CD4-positive, alpha-beta memory T cell (primary cell): Measurements from ENCODE around the gene PCIF1. TPM values are rescaled to one million over a fixed set of nuclear protein-coding genes. Genes with fewer than 3 reads are reported as not detected.

Source experiments
- CTCF ChIA-PET: fragments of 350-600 bp; sonication (Branson Sonifier 250); formaldehyde crosslinking; loops from one replicate; lab custom pipeline; 2021; ENCODE audit warnings: inconsistent platforms; ENCODE audit not compliant: partially characterized antibody; lab: Charles Lee
- POLR2A ChIA-PET: fragments of 350-600 bp; sonication (Branson Sonifier 250); formaldehyde crosslinking; loops from one replicate; lab custom pipeline; 2021; ENCODE audit not compliant: partially characterized antibody; lab: Charles Lee
- DNase-seq, 5 donors: peaks; one replicate each; pipeline versions ENCODE4 v3.0.0 to v3.0.0-alpha.2; 2020 to 2022; ENCODE audit warnings: mixed read lengths in 1 of 5
- H3K27ac ChIP-seq: one replicate; pipeline ENCODE4 v1.7.0; 2013; ENCODE audit warnings: low read depth, low read length
- H3K27me3 ChIP-seq: 2 replicates; pipeline ENCODE4 v1.7.0; 2013; ENCODE audit warnings: mild to moderate bottlenecking, low read length, moderate library complexity; ENCODE audit not compliant: insufficient read depth
- H3K36me3 ChIP-seq: 2 replicates; pipeline ENCODE4 v1.7.0; 2013; ENCODE audit warnings: mild to moderate bottlenecking, low read length, moderate library complexity; ENCODE audit not compliant: insufficient read depth
- H3K4me1 ChIP-seq: 2 replicates; pipeline ENCODE4 v1.7.0; 2013; ENCODE audit warnings: mild to moderate bottlenecking, low read length, moderate library complexity; ENCODE audit not compliant: insufficient read depth
- H3K4me3 ChIP-seq, 2 donors: one replicate each; pipeline ENCODE4 v1.7.0; 2013; ENCODE audit warnings: low read length in 2 of 2, mild to moderate bottlenecking in 1 of 2
- H3K9me3 ChIP-seq, 2 donors: one replicate each; pipeline ENCODE4 v1.7.0; 2013; ENCODE audit warnings: low read length in 2 of 2, control low read depth in 1 of 2; ENCODE audit not compliant: control insufficient read depth in 1 of 2
- H3K27ac Mint-ChIP-seq, 7 donors: one replicate each; pipeline ENCODE4 v1.8.0; 2020 to 2021; ENCODE audit warnings: mixed read lengths in 7 of 7, mild to moderate bottlenecking in 6 of 7, inconsistent platforms in 3 of 7, moderate library complexity in 3 of 7
- H3K27me3 Mint-ChIP-seq, 2 donors: one replicate each; pipeline ENCODE4 v1.8.0; 2020 to 2021; ENCODE audit warnings: mixed read lengths in 2 of 2
- H3K36me3 Mint-ChIP-seq, 2 donors: one replicate each; pipeline ENCODE4 v1.8.0; 2020 to 2021; ENCODE audit warnings: mixed read lengths in 2 of 2, inconsistent platforms in 1 of 2, mild to moderate bottlenecking in 1 of 2
- H3K4me1 Mint-ChIP-seq, 4 donors: one replicate each; pipeline ENCODE4 v1.8.0; 2020 to 2021; ENCODE audit warnings: mixed read lengths in 4 of 4, mild to moderate bottlenecking in 1 of 4
- H3K4me3 Mint-ChIP-seq, 8 donors: one replicate each; pipeline ENCODE4 v1.8.0; 2020 to 2021; ENCODE audit warnings: mixed read lengths in 8 of 8, mild to moderate bottlenecking in 7 of 8, moderate library complexity in 6 of 8, inconsistent platforms in 3 of 8
- H3K9me3 Mint-ChIP-seq, 8 donors: one replicate each; pipeline ENCODE4 v1.8.0; 2020 to 2021; ENCODE audit warnings: mixed read lengths in 8 of 8, mild to moderate bottlenecking in 5 of 8, inconsistent platforms in 3 of 8, moderate library complexity in 1 of 8
- intact Hi-C: fragments of 100-400 bp; cut with micrococcal nuclease; formaldehyde crosslinking; loops from one replicate; pipeline ENCODE4 v1.15.1; 2023
- polyA plus RNA-seq, 2 donors: library from polyadenylated mRNA; unstranded; fragments of 300-500 nt; fragmentation: Illumina TruSeq; gene quantifications; one replicate each; pipeline ENCODE4 v1.2.3, GENCODE V29; 2021
- total RNA-seq, 2 experiments: library from RNA; stranded (reverse); gene quantifications; one replicate each; pipeline ENCODE4 v1.2.3, GENCODE V29; 2021

The PCIF1 gene
- total and polyA plus RNA-seq, 4 experiments from 2014 or later, result 63.1 to 83.4 (median 70.2) TPM

DNA sequence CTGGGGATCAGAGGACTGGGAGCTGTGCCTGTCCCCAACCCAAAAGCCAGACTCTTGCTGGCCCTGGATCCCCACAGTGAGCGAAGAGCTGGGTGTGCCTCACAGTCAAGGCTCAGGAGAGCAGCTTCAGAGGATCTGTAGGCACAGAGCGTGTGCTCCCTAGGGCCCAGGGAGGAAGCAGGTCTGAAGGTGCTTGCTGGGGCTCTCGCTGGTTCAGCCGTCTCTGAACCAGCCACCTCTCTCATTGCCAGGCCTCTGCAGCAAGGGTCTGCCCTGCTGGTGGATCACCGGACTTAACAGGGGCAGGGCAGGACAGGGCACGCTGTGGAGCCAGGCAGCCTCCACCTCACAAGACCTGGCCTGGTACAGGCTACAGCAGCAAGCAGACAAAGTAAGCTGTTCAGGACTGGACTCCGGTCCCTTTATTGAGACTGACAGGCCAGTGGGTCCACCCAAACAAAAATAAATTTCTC lies 13.8 kb downstream of the PCIF1 start:
- peaks cover 42 to 82% of the 10 kb centered on the region in 2 donors for H3K36me3 Mint-ChIP-seq
- no peak overlapping the region for H3K27ac ChIP-seq
- H3K27ac Mint-ChIP-seq, result peak overlapping the region in 3 of 7 donors; percentile 16 to 78 (median 63)

GRCh38 chr20:45948742-45949541 lies 14.5 kb downstream of the PCIF1 start:
- POLR2A ChIA-PET, result interaction anchor here (0.9 to 13.3 kb wide), 7 partner anchors 11 to 150 kb away, joined by 3 to 175 read pairs (median 5); partner anchors contain the start of genes PCIF1, ZNF335 and ZSWIM3
- H3K4me3 ChIP-seq, result no peak overlapping the region
- CTCF ChIA-PET, result interaction anchor here (0.8 to 2.5 kb wide), 5 partner anchors 15 to 150 kb away, joined by 3 to 17 read pairs (median 4); no protein-coding TSS in a partner anchor
- H3K4me1 ChIP-seq, result peaks cover 8% of the 10 kb centered on the region
- H3K27ac Mint-ChIP-seq, result peak overlapping the region in 6 of 7 donors; percentile 32 to 88 (median 78)
- no peaks in the 10 kb centered on the region for H3K27me3 Mint-ChIP-seq
- H3K4me3 Mint-ChIP-seq, result no peak overlapping the region
- H3K9me3 Mint-ChIP-seq, result no peaks in the 10 kb centered on the region
- H3K27ac ChIP-seq, result no peak overlapping the region
- peaks cover 79% of the 10 kb centered on the region for H3K36me3 ChIP-seq
- DNase-seq, result no peak
- H3K27me3 ChIP-seq, result no peaks in the 10 kb centered on the region
- intact Hi-C loops, result no loop called here
- H3K4me1 Mint-ChIP-seq, result peaks cover 2 to 28% (median 19%) of the 10 kb centered on the region in 4 donors
- no peaks in the 10 kb centered on the region for H3K9me3 ChIP-seq
- H3K36me3 Mint-ChIP-seq, result peaks cover 39 to 78% of the 10 kb centered on the region in 2 donors

More for the DNA sequence above, 13.8 kb downstream of the PCIF1 start:
- Mint-ChIP-seq H3K4me1 (peaks cover 2 to 28% (median 20%) of the 10 kb centered on the region in 4 donors), H3K9me3 (no peaks in the 10 kb centered on the region), H3K4me3 (no peak overlapping the region), H3K27me3 (no peaks in the 10 kb centered on the region)
- no peaks in the 10 kb centered on the region for H3K27me3 ChIP-seq
- ChIA-PET POLR2A (interaction anchor here (0.9 to 13.3 kb wide), 5 partner anchors 12 to 149 kb away, joined by 3 to 175 read pairs (median 58); partner anchors contain the start of genes PCIF1, ZNF335 and ZSWIM3), CTCF (interaction anchor here (1.0 to 2.5 kb wide), 3 partner anchors 15 to 21 kb away, joined by 4 to 17 read pairs (median 4); no protein-coding TSS in a partner anchor)
- H3K9me3 ChIP-seq, result no peaks in the 10 kb centered on the region
- peaks cover 79% of the 10 kb centered on the region for H3K36me3 ChIP-seq
- peaks cover 8% of the 10 kb centered on the region for H3K4me1 ChIP-seq
- intact Hi-C loops, result no loop called here
- H3K4me3 ChIP-seq, result no peak overlapping the region
- DNase-seq, result no peak

DNA sequence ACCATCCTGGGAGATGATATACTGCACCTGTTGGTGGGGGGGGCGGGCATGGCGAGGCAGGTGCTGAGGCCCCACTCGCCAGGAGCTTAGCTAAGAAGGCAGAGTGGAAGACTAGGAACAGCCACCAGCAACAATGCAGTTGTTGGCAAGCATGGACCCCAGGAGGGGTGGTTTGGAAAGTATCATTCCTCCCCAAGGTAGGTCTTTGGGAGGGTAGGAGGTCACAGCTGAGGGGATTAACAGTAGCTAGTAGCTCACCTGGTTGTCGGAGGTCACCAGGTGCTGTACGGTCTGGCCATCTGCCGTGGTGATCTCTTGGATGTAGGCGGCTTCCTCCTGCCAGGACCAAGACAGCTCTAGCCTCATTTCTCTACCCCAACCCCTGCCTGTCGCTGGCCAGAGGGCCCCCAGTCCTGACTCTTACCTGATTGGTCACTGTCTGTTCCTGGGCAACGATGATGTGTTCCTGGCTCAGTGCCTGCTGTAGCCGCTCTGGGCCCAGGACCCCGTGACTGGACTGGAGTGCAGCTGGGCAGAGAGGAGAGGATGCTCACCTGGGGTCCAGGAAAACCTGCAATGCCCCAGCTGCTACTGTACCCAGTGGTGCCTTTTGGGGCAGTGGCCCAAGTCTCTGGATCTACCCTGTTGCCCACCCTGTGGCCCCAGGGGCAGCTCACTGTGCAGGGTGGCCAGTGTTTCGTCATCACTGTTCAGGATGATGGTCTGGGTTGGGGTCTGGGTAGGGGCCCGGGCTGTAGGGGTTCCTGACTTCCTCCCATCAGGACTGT lies 15.3 kb downstream of the PCIF1 start:
- H3K9me3 ChIP-seq, result no peaks in the 10 kb centered on the region
- ChIA-PET CTCF (interaction anchor here (0.8 to 2.5 kb wide), 5 partner anchors 15 to 151 kb away, joined by 3 to 17 read pairs (median 4); no protein-coding TSS in a partner anchor), POLR2A (interaction anchor here (1.0 to 13.3 kb wide), 6 partner anchors 8 to 57 kb away, joined by 4 to 175 read pairs (median 32); partner anchors contain the start of genes PCIF1 and ZNF335)
- DNase-seq, result no peak
- no peak overlapping the region for H3K27ac ChIP-seq
- Mint-ChIP-seq H3K27me3 (no peaks in the 10 kb centered on the region), H3K9me3 (no peaks in the 10 kb centered on the region), H3K36me3 (peaks cover 34 to 73% of the 10 kb centered on the region in 2 donors), H3K4me3 (no peak overlapping the region), H3K27ac (peak overlapping the region in 5 of 7 donors; percentile 32 to 88 (median 74)), H3K4me1 (peaks cover 2 to 23% (median 15%) of the 10 kb centered on the region in 4 donors)
- intact Hi-C loops, result no loop called here
- H3K27me3 ChIP-seq, result no peaks in the 10 kb centered on the region
- H3K4me3 ChIP-seq, result no peak overlapping the region
- peaks cover 73% of the 10 kb centered on the region for H3K36me3 ChIP-seq
- peaks cover 8% of the 10 kb centered on the region for H3K4me1 ChIP-seq

DNA sequence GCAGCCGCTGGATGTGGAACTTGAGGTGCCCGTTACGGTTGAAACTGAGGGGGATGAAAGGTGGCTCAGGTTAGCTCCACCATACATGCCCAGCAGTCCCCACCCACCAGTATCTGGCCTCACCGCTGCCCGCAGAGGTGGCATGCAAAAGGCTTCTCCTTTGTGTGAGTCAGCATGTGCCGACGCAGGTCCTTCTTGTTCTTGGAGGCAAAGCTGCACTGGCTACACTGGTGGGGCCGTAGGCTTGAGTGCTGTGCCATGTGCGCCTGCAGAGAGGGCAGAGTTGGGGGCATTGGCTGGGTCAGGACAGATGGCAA lies 15.8 kb downstream of the PCIF1 start:
- ChIA-PET CTCF (no interaction called here), POLR2A (interaction anchor here (1.0 to 13.3 kb wide), 6 partner anchors 8 to 60 kb away, joined by 3 to 175 read pairs (median 31); partner anchors contain the start of genes CTSA, NEURL2, PCIF1 and ZNF335)
- no peak overlapping the region for H3K4me3 Mint-ChIP-seq
- no peaks in the 10 kb centered on the region for H3K27me3 Mint-ChIP-seq
- peaks cover 29 to 68% of the 10 kb centered on the region in 2 donors for H3K36me3 Mint-ChIP-seq
- Histone ChIP-seq H3K36me3 (peaks cover 68% of the 10 kb centered on the region), H3K27me3 (no peaks in the 10 kb centered on the region), H3K4me1 (peaks cover 8% of the 10 kb centered on the region), H3K9me3 (no peaks in the 10 kb centered on the region), H3K4me3 (no peak overlapping the region), H3K27ac (no peak overlapping the region)
- no peak for DNase-seq
- peak overlapping the region in 1 of 7 donors; percentile 30 for H3K27ac Mint-ChIP-seq
- intact Hi-C loops, result no loop called here
- peaks cover 2 to 23% (median 14%) of the 10 kb centered on the region in 4 donors for H3K4me1 Mint-ChIP-seq
- H3K9me3 Mint-ChIP-seq, result no peaks in the 10 kb centered on the region

DNA sequence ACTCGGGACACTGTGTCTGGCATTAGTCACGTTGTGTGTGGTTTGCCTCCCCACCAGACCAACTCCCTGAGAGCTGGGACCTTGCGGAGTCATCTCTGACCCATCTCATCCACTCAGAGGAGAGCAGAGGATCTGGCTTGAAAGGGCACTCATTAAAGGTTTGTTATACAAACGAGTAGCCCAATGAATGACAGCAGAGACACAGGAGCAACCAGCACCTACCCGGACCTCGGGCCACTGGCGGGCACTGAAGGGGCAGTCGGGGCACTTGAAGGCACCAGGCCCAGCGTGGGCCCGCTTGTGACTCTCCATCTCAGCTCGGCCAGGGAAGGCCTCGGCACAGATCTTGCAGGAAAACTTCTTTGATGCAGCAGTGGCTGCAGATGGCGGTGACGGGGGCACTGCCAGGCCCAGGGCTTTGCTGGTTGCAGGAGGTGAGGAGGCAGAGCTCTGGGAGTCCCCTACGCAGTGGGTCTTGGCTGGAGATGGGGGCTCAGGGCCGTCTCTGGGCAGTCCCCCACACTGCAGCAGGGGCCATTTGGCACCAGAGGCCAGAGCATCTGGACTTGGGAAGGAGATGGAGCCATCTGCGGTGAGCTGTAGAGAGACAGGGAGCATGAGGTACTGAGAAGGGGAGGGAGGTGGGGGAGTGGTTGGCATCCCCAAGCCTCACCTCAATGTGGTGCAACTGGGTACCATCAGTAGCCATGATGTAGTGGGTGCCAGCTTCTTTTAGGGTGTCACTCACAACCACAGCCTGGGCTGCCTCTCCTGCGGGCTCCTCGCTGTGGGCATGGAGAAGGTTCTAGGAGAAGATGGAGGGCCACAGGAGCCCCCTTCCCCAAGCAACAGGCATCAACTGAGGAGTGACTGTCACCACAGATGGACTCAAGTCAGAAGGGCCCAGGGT lies 17.7 kb downstream of the PCIF1 start:
- H3K9me3 Mint-ChIP-seq, result no peaks in the 10 kb centered on the region
- intact Hi-C loops, result no loop called here
- no peaks in the 10 kb centered on the region for H3K27me3 Mint-ChIP-seq
- Histone ChIP-seq H3K27me3 (no peaks in the 10 kb centered on the region), H3K9me3 (no peaks in the 10 kb centered on the region), H3K4me3 (no peak overlapping the region), H3K27ac (no peak overlapping the region), H3K4me1 (peaks cover 8% of the 10 kb centered on the region), H3K36me3 (peaks cover 62% of the 10 kb centered on the region)
- H3K4me3 Mint-ChIP-seq, result peak overlapping the region in 1 of 8 donors; percentile 29
- H3K36me3 Mint-ChIP-seq, result peaks cover 26 to 65% of the 10 kb centered on the region in 2 donors
- peak overlapping the region in 4 of 7 donors; percentile 29 to 55 (median 42) for H3K27ac Mint-ChIP-seq
- POLR2A ChIA-PET, result interaction anchor here (0.5 to 13.3 kb wide), 8 partner anchors 8 to 536 kb away, joined by 3 to 175 read pairs (median 4); partner anchors contain the start of genes PCIF1, PIGT and ZNF335
- DNase-seq, result no peak
- H3K4me1 Mint-ChIP-seq, result peaks cover 0 to 13% (median 6%) of the 10 kb centered on the region in 4 donors
- CTCF ChIA-PET, result interaction anchor here (0.5 to 4.3 kb wide), 3 partner anchors 18 to 62 kb away, joined by 3 to 23 read pairs (median 3); no protein-coding TSS in a partner anchor

DNA sequence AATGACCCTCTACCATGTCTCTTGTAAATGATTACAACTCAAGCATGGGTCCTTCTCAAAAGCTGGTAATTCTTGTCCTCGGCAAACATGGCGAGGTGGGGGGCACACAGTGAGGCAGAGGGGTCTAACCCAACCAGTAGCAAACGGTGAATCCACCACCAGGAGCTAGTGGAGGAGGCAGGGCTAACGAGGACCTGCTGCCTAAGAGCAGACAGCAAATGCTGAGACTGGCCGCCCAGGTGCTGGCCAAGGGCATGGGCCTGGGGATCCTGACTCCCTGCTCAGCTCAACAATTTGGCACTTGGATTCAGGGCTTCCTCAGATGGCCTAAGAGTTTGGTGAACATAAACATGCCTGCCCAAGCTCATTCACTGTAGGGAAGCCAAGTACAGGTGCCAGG lies 18.4 kb downstream of the PCIF1 start:
- CTCF ChIA-PET, result interaction anchor here (0.5 to 4.3 kb wide), 4 partner anchors 10 to 62 kb away, joined by 3 to 23 read pairs (median 3); no protein-coding TSS in a partner anchor
- no peaks in the 10 kb centered on the region for H3K27me3 ChIP-seq
- no peaks in the 10 kb centered on the region for H3K9me3 ChIP-seq
- no peak overlapping the region for H3K4me3 Mint-ChIP-seq
- no peak overlapping the region for H3K4me3 ChIP-seq
- no peaks in the 10 kb centered on the region for H3K9me3 Mint-ChIP-seq
- intact Hi-C loops, result no loop called here
- POLR2A ChIA-PET, result interaction anchor here (0.8 to 13.3 kb wide), 7 partner anchors 8 to 537 kb away, joined by 3 to 175 read pairs (median 4); partner anchors contain the start of genes PCIF1, PIGT and ZNF335
- peaks cover 26 to 63% of the 10 kb centered on the region in 2 donors for H3K36me3 Mint-ChIP-seq
- H3K4me1 Mint-ChIP-seq, result peaks cover 0 to 13% (median 6%) of the 10 kb centered on the region in 4 donors
- peaks cover 8% of the 10 kb centered on the region for H3K4me1 ChIP-seq
- H3K27ac Mint-ChIP-seq, result peak overlapping the region in 1 of 7 donors; percentile 8
- H3K36me3 ChIP-seq, result peaks cover 68% of the 10 kb centered on the region
- DNase-seq, result no peak
- no peaks in the 10 kb centered on the region for H3K27me3 Mint-ChIP-seq
- no peak overlapping the region for H3K27ac ChIP-seq
